ENCODE results near the gene TMEM239.
A peak's percentile ranks its signal among the peaks of the same experiment; 100 is the strongest.
"Not testable (repeated sequence)": the region's sequence is repeated elsewhere in the genome, so short reads cannot be mapped to it uniquely, and the experiment has no call there.

TMEM239 gene

GRCh38 chr20:2800521-2801285 lies 15.5 kb upstream of the TMEM239 start, which contains the start of gene CPXM1:
TSS of gene CPXM1 (minus strand) at chr20:2800627. CDS start at chr20:2800572, 55 bp downstream.
- peak; percentile 43 to 54 for DNase-seq

GRCh38 chr20:2801286-2801728 lies 14.9 kb upstream of the TMEM239 start:
- DNase-seq = peak in 1 of 2 experiments; percentile 34

GRCh38 chr20:2804041-2804828 lies 11.9 kb upstream of the TMEM239 start:
- DNase-seq = no peak

GRCh38 chr20:2804852-2805688 lies 11.1 kb upstream of the TMEM239 start:
- DNase-seq = no peak

GRCh38 chr20:2805689-2806350 lies 10.3 kb upstream of the TMEM239 start:
- no peak for DNase-seq

- DNase-seq = no peak
Measured at GRCh38 chr20:2806351-2806701, 9.8 kb upstream of the TMEM239 start.

GRCh38 chr20:2807019-2807418 lies 9.1 kb upstream of the TMEM239 start:
- DNase-seq = no peak

- DNase-seq = not testable (repeated sequence)
Measured at GRCh38 chr20:2807929-2808328, 8.2 kb upstream of the TMEM239 start.

- DNase-seq = no peak
Measured at GRCh38 chr20:2809690-2810089, 6.5 kb upstream of the TMEM239 start.

- DNase-seq = no peak
Measured at GRCh38 chr20:2812189-2812588, 4.0 kb upstream of the TMEM239 start.

GRCh38 chr20:2814076-2814475 lies 2.1 kb upstream of the TMEM239 start:
- DNase-seq = no peak

GRCh38 chr20:2814587-2815051 lies 1.5 kb upstream of the TMEM239 start, which contains the start of gene C20orf141:
TSS of gene C20orf141 (plus strand) at chr20:2814987. CDS start at chr20:2815185, 198 bp downstream.
- DNase-seq = no peak

- DNase-seq = no peak
Measured at GRCh38 chr20:2815242-2815900, 793 bp upstream of the TMEM239 start.

GRCh38 chr20:2816583-2817340 lies 598 bp downstream of the TMEM239 start:
- peak in 1 of 2 experiments; percentile 50 for DNase-seq

- no peak for DNase-seq
Measured at GRCh38 chr20:2817341-2817726, 1.2 kb downstream of the TMEM239 start.

GRCh38 chr20:2817891-2818595 lies 1.9 kb downstream of the TMEM239 start:
- peak in 1 of 2 experiments; percentile 11 for DNase-seq

- DNase-seq = no peak
Measured at GRCh38 chr20:2820084-2820895, 4.1 kb downstream of the TMEM239 start.

- DNase-seq = no peak
Measured at GRCh38 chr20:2820896-2821869, 5.0 kb downstream of the TMEM239 start.

Data from activated T-cell treated with anti-CD3 and anti-CD28 coated beads, Interleukin-2, amount 50 U/mL, for 48 hours (primary cell).